Measurements from ENCODE around the gene POLR2J.
"Not testable (repeated sequence)": the region's sequence is repeated elsewhere in the genome, so short reads cannot be mapped to it uniquely, and the experiment has no call there.

POLR2J gene

DNA sequence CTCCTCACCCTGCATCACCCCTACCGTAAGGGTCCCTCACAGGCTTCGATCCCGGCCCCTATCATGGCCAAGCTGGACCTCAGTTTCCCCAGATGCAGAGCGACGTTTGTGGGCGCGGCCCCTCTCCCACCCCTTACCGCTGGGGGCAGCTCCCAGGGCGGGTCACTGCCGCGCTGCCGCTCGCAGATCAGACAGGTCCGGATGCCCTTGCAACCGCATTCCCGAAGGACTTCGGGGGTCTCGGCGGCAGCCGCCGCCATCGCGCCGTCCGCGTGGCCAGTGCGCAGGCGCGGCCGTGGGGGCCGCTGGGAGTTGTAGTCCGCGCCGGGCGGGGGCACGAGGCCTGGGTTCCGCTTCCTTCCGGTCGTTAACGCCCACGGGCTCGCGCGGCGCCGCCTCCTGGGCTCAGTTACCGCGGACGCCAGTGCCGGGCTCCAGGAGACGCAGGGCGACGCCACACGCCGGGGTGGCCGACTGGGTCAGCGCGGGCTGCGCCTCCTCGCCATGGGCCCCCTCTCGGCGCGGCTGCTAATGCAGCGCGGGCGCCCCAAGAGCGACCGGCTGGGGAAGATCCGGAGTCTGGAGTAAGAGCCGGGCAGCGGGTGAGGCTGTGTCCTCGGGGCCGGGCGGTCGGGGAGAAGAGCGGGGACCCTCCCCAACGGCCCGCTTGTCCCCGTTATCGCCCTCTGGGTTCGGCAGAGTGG lies 14.0 kb downstream of the POLR2J start, which contains the start of the genes ALKBH4 and LRWD1:
ALKBH4 (minus strand) TSS at position 287 of the 704 bp plus-strand sequence; CDS start at position 260, 27 bp downstream.
LRWD1 (plus strand) TSS at position 408 of the 704 bp plus-strand sequence; CDS start at position 505, 97 bp downstream.
- peak; percentile 76 for DNase-seq

- DNase-seq: no peak
These were observed 14.7 kb downstream of the POLR2J start for GRCh38 chr7:102463841-102464576.

- no peak for DNase-seq
These were observed 18.3 kb downstream of the POLR2J start for GRCh38 chr7:102460467-102460866.

GRCh38 chr7:102459221-102459844 lies 19.4 kb downstream of the POLR2J start:
- no peak for DNase-seq

- DNase-seq: no peak
These were observed 21.3 kb downstream of the POLR2J start for GRCh38 chr7:102457352-102457924.

GRCh38 chr7:102456327-102456726 lies 22.4 kb downstream of the POLR2J start:
- DNase-seq: no peak

GRCh38 chr7:102455596-102455995 lies 23.1 kb downstream of the POLR2J start:
- DNase-seq: no peak

DNA sequence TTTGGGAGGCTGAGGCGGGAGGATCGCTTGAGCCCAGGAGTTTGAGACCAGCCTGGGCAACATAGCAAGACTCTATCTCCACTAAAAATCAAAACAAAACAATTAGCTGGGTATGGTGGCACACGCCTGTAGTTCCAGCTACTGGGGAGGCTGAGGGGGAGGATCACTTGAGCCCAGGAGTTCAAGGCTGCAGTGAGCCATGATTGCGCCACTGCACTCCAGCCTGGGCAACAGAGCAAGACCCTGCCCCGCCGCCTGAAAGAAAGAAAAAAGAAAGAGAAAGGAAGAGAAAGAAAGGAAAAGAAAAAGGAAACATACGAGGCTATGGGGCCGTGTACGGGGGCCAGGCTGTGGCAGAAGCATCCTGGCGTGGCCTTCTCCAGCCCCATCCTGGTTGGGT lies 23.8 kb downstream of the POLR2J start:
- DNase-seq: not testable (repeated sequence)

GRCh38 chr7:102454468-102454867 lies 24.3 kb downstream of the POLR2J start:
- no peak for DNase-seq

DNA sequence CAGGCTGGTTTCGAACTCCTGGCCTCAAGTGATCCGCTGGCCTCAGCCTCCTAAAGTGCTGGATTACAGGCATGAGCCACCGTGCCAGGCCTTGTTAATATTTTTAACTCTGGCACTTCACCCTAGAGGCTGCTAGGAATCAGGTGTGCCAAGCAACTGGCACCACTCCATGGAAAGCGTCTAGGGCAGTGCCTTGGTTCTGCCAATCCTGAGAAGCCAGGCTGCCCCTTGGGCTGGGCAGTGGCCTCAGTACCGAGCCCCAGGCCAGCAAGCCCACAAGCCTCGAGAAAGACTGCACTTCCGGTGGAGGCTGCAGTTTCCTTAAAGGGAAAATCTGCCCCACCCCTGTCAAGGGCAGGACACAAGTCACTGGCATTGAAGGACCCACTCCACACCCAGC lies 25.4 kb downstream of the POLR2J start:
- DNase-seq: no peak

GRCh38 chr7:102452451-102452850 lies 26.3 kb downstream of the POLR2J start:
- DNase-seq: no peak

GRCh38 chr7:102451371-102452054 lies 27.2 kb downstream of the POLR2J start:
- DNase-seq: peak; percentile 56

- no peak for DNase-seq
These were observed 28.5 kb downstream of the POLR2J start for GRCh38 chr7:102450242-102450641.

DNA sequence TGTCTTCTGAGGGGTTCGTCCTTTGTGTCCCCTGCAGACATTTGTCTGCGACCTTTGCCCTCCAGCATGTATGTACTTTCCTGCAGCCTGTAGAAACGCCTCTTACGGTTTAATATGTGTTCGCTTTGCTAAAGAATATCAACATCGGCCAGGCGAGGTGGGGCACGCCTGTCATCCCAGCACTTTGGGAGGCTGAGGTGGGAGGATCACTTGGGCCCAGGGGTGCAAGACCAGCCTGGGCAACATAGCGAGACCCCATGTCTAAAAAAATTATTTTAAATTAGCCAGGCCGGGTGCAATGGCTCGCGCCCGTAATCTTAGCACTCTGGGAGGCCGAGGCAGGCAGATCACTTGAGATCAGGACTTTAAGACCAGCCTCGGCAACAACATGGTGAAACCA lies 29.6 kb downstream of the POLR2J start:
- DNase-seq: no peak

DNA sequence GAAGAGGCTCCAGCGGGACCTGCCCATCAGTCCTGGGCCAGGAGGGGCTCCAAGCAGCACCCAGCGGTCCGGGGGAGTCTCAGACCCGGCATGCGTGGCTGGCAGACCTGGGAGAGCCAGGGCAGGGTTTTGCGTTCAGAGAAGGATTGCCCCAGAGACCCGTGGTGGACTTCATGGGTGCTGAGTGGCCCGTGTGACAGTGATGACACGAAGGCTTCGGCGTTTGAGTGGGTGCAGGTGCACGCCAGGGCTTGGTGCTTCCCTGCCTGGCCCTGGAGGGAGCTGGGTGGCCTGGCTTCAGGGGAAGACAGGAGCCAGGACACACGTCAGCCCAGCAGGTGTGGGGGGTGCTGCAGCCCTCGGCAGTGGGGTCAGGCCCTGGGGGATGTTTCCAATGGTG lies 31.4 kb downstream of the POLR2J start:
- DNase-seq: no peak

DNA sequence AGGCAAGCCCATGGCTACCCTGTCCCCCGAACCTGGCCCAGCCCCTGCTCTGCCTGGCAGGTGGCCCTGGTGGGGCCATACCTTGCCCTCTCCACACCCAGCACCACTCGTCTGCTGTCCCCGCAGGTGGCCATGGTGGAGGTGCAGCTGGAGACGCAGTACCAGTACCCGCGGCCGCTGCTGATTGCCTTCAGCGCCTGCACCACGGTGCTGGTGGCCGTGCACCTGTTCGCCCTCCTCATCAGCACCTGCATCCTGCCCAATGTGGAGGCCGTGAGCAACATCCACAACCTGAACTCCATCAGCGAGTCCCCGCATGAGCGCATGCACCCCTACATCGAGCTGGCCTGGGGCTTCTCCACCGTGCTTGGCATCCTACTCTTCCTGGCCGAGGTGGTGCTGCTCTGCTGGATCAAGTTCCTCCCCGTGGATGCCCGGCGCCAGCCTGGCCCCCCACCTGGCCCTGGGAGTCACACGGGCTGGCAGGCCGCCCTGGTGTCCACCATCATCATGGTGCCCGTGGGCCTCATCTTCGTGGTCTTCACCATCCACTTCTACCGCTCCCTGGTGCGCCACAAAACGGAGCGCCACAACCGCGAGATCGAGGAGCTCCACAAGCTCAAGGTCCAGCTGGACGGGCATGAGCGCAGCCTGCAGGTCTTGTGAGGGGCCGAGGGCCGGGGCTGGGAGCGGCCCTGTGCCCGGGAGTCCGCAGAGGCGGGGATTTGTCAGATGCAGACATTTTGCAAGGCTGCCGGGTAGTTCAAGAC lies 32.1 kb downstream of the POLR2J start:
- no peak for DNase-seq

DNA sequence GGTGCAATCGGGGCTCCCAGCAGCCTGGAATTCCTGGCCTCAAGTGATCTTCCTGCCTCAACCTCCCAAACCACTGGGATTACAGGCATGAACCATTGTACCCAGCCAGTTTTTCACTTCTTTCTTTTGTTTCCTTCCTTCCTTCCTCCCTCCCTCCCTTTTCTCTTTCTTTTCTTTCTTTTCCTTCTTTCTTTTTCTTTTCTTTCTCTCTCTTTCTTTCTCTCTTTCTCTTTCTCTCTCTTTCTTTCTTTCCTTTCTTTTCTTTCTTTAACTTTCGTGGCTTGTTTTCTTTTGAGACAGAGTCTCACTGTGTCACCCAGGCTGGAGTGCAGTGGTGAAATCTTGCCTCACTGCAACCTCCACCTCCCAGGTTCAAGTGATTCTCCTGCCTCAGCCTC lies 33.0 kb downstream of the POLR2J start:
- no peak for DNase-seq

DNA sequence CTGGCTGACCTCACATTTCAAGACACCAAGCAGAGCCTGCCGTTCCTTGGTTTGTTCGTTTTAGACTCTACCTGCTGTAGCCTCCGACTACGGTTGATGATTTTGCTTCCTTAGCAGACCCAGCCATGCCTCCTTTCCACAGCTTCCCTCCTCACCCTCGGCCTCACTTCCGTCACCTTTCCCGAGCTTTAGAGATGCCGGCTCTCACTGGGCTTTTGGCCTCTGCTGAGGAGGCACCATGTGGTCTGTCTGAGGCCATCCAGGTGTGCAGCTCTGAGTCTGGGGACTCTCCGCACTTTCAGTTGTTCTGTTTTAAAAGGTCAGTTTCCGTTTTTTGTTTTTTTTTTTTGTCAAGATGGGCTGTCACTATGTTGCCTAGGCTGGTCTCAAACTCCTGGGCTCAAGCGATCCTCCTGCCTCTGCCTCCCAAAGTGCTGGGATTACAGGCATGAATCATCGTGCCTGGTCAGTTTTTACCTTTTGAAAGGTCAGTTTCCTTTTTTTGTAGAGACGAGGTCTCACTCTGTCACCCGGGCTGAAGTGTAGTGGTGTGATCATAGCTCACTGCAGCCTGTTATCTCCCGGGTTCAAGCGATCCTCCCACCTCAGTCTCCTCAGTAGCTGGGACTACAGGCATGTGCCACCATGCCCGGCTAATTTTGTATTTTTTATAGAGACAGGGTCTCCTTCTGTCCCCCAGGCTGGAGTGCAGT lies 33.6 kb downstream of the POLR2J start:
- no peak for DNase-seq

- no peak for DNase-seq
These were observed 38.5 kb downstream of the POLR2J start for GRCh38 chr7:102439963-102440795.

DNA sequence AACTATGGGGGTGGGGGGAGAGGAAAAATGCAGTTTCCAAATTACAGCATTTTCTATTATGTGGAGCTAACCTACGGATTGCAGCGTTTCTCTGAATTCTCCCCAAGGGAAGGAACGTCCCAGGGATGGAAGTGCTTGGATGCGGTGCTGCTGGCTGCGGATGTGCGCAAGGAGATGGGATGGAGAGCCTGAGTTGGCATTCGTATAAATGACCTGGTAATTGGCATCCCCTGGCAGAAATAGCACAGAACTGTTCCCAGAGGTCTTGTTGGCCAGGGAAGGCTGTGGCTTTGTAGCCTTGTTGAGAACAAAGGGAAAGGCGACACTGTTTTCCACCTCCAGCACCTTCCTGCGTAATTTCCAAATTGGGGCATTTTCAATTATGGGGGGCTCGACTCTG lies 42.6 kb downstream of the POLR2J start:
- DNase-seq: no peak
